Upper lobe of left lung (tissue), 4 donors: ENCODE measurements around the gene PLOD2.

Source experiments
- CTCF ChIP-seq, 6 experiments: fragments of 450-650 bp in 4 of 6; fragments of 200-600 bp in 2 of 6; sonication (generic) in 2 of 6; IDR thresholded peaks; one replicate each; pipeline ENCODE4 v1.5.1; 2016 to 2019; ENCODE audit warnings: antibody characterized with exemption in 6 of 6
- POLR2A ChIP-seq, 4 donors: fragments of 450-650 bp; IDR thresholded peaks; one replicate each; pipeline ENCODE4 v1.5.1; 2016 to 2017; ENCODE audit warnings: antibody characterized with exemption in 4 of 4, mild to moderate bottlenecking in 2 of 4
- POLR2AphosphoS5 ChIP-seq, 2 donors: sonication (generic); formaldehyde crosslinking; IDR thresholded peaks; one replicate each; pipeline ENCODE4 v1.5.1; 2017; ENCODE audit warnings: antibody characterized with exemption in 2 of 2

GRCh38 chr3:146035366-146035765 lies 125.6 kb downstream of the PLOD2 start:
- TF ChIP-seq CTCF (IDR thresholded peaks at IDR 0.05) (no peak), POLR2AphosphoS5 (IDR thresholded peaks at IDR 0.05) (no peak), POLR2A (IDR thresholded peaks at IDR 0.05) (no peak)
